Stimulated activated CD8-positive, alpha-beta memory T cell treated with anti-CD3 and anti-CD28 coated beads, Interleukin-15, amount 100 ng/mL, for 4 hours (primary cell): Measurements from ENCODE around the gene CEP72.
"Not testable (repeated sequence)": the region's sequence is repeated elsewhere in the genome, so short reads cannot be mapped to it uniquely, and the experiment has no call there.

Experiments
- DNase-seq, 2 donors: peaks; one replicate each; pipeline ENCODE4 v3.0.0-alpha.2; 2020; ENCODE audit warnings: low read depth in 2 of 2

CEP72 gene

GRCh38 chr5:600886-601541 is 11.1 kb upstream of the CEP72 start:
- no peak for DNase-seq

GRCh38 chr5:601771-602465 is 10.2 kb upstream of the CEP72 start:
- no peak for DNase-seq

- DNase-seq, result no peak
Measured at GRCh38 chr5:602466-603035, 9.6 kb upstream of the CEP72 start.

GRCh38 chr5:603081-603998 is 8.8 kb upstream of the CEP72 start:
- DNase-seq, result no peak

GRCh38 chr5:604391-604831 is 7.7 kb upstream of the CEP72 start:
- no peak for DNase-seq

- not testable (repeated sequence) for DNase-seq
Measured at GRCh38 chr5:605090-605489, 7.0 kb upstream of the CEP72 start.

GRCh38 chr5:606061-606460 is 6.1 kb upstream of the CEP72 start:
- DNase-seq, result no peak

GRCh38 chr5:606526-607399 is 5.4 kb upstream of the CEP72 start:
- DNase-seq, result no peak

- no peak for DNase-seq
Measured at GRCh38 chr5:607541-608428, 4.4 kb upstream of the CEP72 start.

GRCh38 chr5:608429-609370 is 3.4 kb upstream of the CEP72 start:
- DNase-seq, result no peak

- no peak for DNase-seq
Measured at GRCh38 chr5:609506-609905, 2.6 kb upstream of the CEP72 start.

GRCh38 chr5:610011-610743 is 2.0 kb upstream of the CEP72 start:
- no peak for DNase-seq

GRCh38 chr5:610744-611730 is 1.1 kb upstream of the CEP72 start:
- no peak for DNase-seq

- no peak for DNase-seq
Measured at GRCh38 chr5:612498-613424, 621 bp downstream of the CEP72 start.

- DNase-seq, result no peak
Measured at GRCh38 chr5:616484-617039, 4.4 kb downstream of the CEP72 start.

- DNase-seq, result no peak
Measured at GRCh38 chr5:617896-618295, 5.8 kb downstream of the CEP72 start.
